ENCODE data around the gene SKP2. TPM values are rescaled to one million over a fixed set of nuclear protein-coding genes. Genes with fewer than 3 reads are reported as not detected.

SKP2 gene
- total RNA-seq, 2 experiments from 2014 or later = 6.3 to 7.2 TPM

GRCh38 chr5:36175043-36175442, 23.1 kb downstream of the SKP2 start:
- POLR2A ChIA-PET = no interaction called here
- no peaks in the 10 kb centered on the region for H3K9me3 ChIP-seq (ENCODE audit: control insufficient read depth in 1 of 2, insufficient read depth in 1 of 2, low read length in 2 of 2)
- Mint-ChIP-seq H3K27ac (no peak overlapping the region), H3K36me3 (ENCODE audit: low read depth) (peaks cover 92% of the 10 kb centered on the region), H3K27me3 (no peaks in the 10 kb centered on the region), H3K4me3 (no peak overlapping the region), H3K4me1 (ENCODE audit: low read depth) (no peaks in the 10 kb centered on the region), H3K9me3 (no peaks in the 10 kb centered on the region)
- TF ChIP-seq, protein P1, sequence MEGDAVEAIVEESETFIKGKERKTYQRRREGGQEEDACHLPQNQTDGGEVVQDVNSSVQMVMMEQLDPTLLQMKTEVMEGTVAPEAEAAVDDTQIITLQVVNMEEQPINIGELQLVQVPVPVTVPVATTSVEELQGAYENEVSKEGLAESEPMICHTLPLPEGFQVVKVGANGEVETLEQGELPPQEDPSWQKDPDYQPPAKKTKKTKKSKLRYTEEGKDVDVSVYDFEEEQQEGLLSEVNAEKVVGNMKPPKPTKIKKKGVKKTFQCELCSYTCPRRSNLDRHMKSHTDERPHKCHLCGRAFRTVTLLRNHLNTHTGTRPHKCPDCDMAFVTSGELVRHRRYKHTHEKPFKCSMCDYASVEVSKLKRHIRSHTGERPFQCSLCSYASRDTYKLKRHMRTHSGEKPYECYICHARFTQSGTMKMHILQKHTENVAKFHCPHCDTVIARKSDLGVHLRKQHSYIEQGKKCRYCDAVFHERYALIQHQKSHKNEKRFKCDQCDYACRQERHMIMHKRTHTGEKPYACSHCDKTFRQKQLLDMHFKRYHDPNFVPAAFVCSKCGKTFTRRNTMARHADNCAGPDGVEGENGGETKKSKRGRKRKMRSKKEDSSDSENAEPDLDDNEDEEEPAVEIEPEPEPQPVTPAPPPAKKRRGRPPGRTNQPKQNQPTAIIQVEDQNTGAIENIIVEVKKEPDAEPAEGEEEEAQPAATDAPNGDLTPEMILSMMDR (IDR thresholded peaks at IDR 0.05) = no peak
- DNase-seq (no peak), ATAC-seq (ENCODE audit: poor library complexity) (no peak)
- no peak overlapping the region for H3K27ac ChIP-seq (ENCODE audit: low read depth in 1 of 2, low read length in 2 of 2)
- intact Hi-C loops (cut with DNase I, micrococcal nuclease) = no loop called here
- no peaks in the 10 kb centered on the region for H3K27me3 ChIP-seq (ENCODE audit: control insufficient read depth in 1 of 2, insufficient read depth in 2 of 2, low read length in 2 of 2)
- no peaks in the 10 kb centered on the region for H3K4me1 ChIP-seq (ENCODE audit: insufficient read depth, low read length)
- H3K36me3 ChIP-seq (ENCODE audit: insufficient read depth, low read length) = peaks cover 79% of the 10 kb centered on the region
- CTCF ChIA-PET = no interaction called here
- no peak overlapping the region for H3K4me3 ChIP-seq (ENCODE audit: low read length)

- no peaks in the 10 kb centered on the region for H3K4me1 Mint-ChIP-seq (ENCODE audit: low read depth)
- no peaks in the 10 kb centered on the region for H3K9me3 ChIP-seq (ENCODE audit: control insufficient read depth in 1 of 2, insufficient read depth in 1 of 2, low read length in 2 of 2)
- H3K36me3 Mint-ChIP-seq (ENCODE audit: low read depth) = peaks cover 92% of the 10 kb centered on the region
- no peak for DNase-seq
- no peaks in the 10 kb centered on the region for H3K9me3 Mint-ChIP-seq
- no peak overlapping the region for H3K4me3 Mint-ChIP-seq
- H3K27ac Mint-ChIP-seq = no peak overlapping the region
- H3K27ac ChIP-seq (ENCODE audit: low read depth in 1 of 2, low read length in 2 of 2) = no peak overlapping the region
- ChIA-PET CTCF (no interaction called here), POLR2A (no interaction called here)
- ATAC-seq (ENCODE audit: poor library complexity) = no peak
- intact Hi-C loops (cut with DNase I, micrococcal nuclease) = no loop called here
- no peak overlapping the region for H3K4me3 ChIP-seq (ENCODE audit: low read length)
- H3K27me3 Mint-ChIP-seq = no peaks in the 10 kb centered on the region
- TF ChIP-seq, protein P1 (IDR thresholded peaks at IDR 0.05) = no peak
- no peaks in the 10 kb centered on the region for H3K4me1 ChIP-seq (ENCODE audit: insufficient read depth, low read length)
- peaks cover 77% of the 10 kb centered on the region for H3K36me3 ChIP-seq (ENCODE audit: insufficient read depth, low read length)
- no peaks in the 10 kb centered on the region for H3K27me3 ChIP-seq (ENCODE audit: control insufficient read depth in 1 of 2, insufficient read depth in 2 of 2, low read length in 2 of 2)
These were observed 25.2 kb downstream of the SKP2 start for GRCh38 chr5:36177154-36177553.

- Mint-ChIP-seq H3K4me1 (ENCODE audit: low read depth) (no peaks in the 10 kb centered on the region), H3K36me3 (ENCODE audit: low read depth) (peaks cover 93% of the 10 kb centered on the region), H3K9me3 (no peaks in the 10 kb centered on the region), H3K27me3 (no peaks in the 10 kb centered on the region), H3K27ac (no peak overlapping the region), H3K4me3 (no peak overlapping the region)
- Histone ChIP-seq H3K4me3 (ENCODE audit: low read length) (no peak overlapping the region), H3K27me3 (ENCODE audit: control insufficient read depth in 1 of 2, insufficient read depth in 2 of 2, low read length in 2 of 2) (no peaks in the 10 kb centered on the region), H3K36me3 (ENCODE audit: insufficient read depth, low read length) (peaks cover 72% of the 10 kb centered on the region), H3K27ac (ENCODE audit: low read depth in 1 of 2, low read length in 2 of 2) (no peak overlapping the region), H3K4me1 (ENCODE audit: insufficient read depth, low read length) (no peaks in the 10 kb centered on the region), H3K9me3 (ENCODE audit: control insufficient read depth in 1 of 2, insufficient read depth in 1 of 2, low read length in 2 of 2) (no peaks in the 10 kb centered on the region)
- ChIA-PET CTCF (interaction anchor here (1.2 kb wide), 1 partner anchor 10 kb away, joined by 3 read pairs; no protein-coding TSS in a partner anchor), POLR2A (interaction anchor here (1.1 kb wide), 1 partner anchor 64 kb away, joined by 4 read pairs; the partner anchor contains the start of gene NADK2)
- DNase-seq (no peak), ATAC-seq (ENCODE audit: poor library complexity) (no peak)
- intact Hi-C loops (cut with DNase I, micrococcal nuclease) = no loop called here
- TF ChIP-seq, protein P1 (IDR thresholded peaks at IDR 0.05) = peak; percentile 12
These were observed 26.0 kb downstream of the SKP2 start for GRCh38 chr5:36177715-36178523.
